ENCODE data around the gene LIG1. TPM values are rescaled to one million over a fixed set of nuclear protein-coding genes. Genes with fewer than 3 reads are reported as not detected.

LIG1 gene
- total RNA-seq, 1 experiment from 2014 or later = 41.3 TPM

GRCh38 chr19:48139053-48139452, 31.1 kb downstream of the LIG1 start:
- intact Hi-C loops (cut with micrococcal nuclease; ENCODE audit: unreplicated experiment) = no loop called here
- in situ Hi-C loops (cut with HindIII; ENCODE audit: low pct_unique_long_range_greater_than_20kb, low sequenced_read_pairs) = no loop called here
- Histone ChIP-seq H3K36me3 (ENCODE audit: control insufficient read depth, insufficient read depth, low read length) (no peaks in the 10 kb centered on the region), H3K4me3 (ENCODE audit: low read depth in 2 of 2, low read length in 2 of 2) (no peak overlapping the region), H3K27ac (ENCODE audit: low read length) (no peak overlapping the region), H3K9me3 (ENCODE audit: control insufficient read depth, insufficient read depth, low read depth, low read length) (no peaks in the 10 kb centered on the region), H3K27me3 (ENCODE audit: control insufficient read depth, insufficient read depth, low read length) (no peaks in the 10 kb centered on the region), H3K4me1 (ENCODE audit: control insufficient read depth, insufficient read depth, low read length) (no peaks in the 10 kb centered on the region)
- CTCF ChIA-PET = no interaction called here
- POLR2A ChIA-PET = no interaction called here
- TSS peak; percentile 79 for BruUV-seq (replicated peaks)
- no peak for DNase-seq (ENCODE audit: low read depth, low spot score)
- ATAC-seq = no peak
- TF ChIP-seq POLR2AphosphoS5 (IDR thresholded peaks at IDR 0.05; ENCODE audit: low read depth, low read length) (no peak), TCF7L2 (IDR thresholded peaks at IDR 0.05; ENCODE audit: low read depth, low read length) (no peak), REST (IDR thresholded peaks at IDR 0.05; ENCODE audit: insufficient read depth in 1 of 2, low read depth in 2 of 2, low read length in 1 of 2) (no peak), CTCF (IDR thresholded peaks at IDR 0.05) (no peak), SIN3A (IDR thresholded peaks at IDR 0.05; ENCODE audit: borderline replicate concordance, insufficient read depth, low read depth, low read length) (no peak)

GRCh38 chr19:48137411-48137810, 32.7 kb downstream of the LIG1 start:
- in situ Hi-C loops (cut with HindIII; ENCODE audit: low pct_unique_long_range_greater_than_20kb, low sequenced_read_pairs) (no loop called here), intact Hi-C loops (cut with micrococcal nuclease; ENCODE audit: unreplicated experiment) (no loop called here)
- no peaks in the 10 kb centered on the region for H3K27me3 ChIP-seq (ENCODE audit: control insufficient read depth, insufficient read depth, low read length)
- POLR2A ChIA-PET = no interaction called here
- no peaks in the 10 kb centered on the region for H3K4me1 ChIP-seq (ENCODE audit: control insufficient read depth, insufficient read depth, low read length)
- BruUV-seq (replicated peaks) = no TSS peak
- no peaks in the 10 kb centered on the region for H3K36me3 ChIP-seq (ENCODE audit: control insufficient read depth, insufficient read depth, low read length)
- H3K4me3 ChIP-seq (ENCODE audit: low read depth in 2 of 2, low read length in 2 of 2) = no peak overlapping the region
- no peaks in the 10 kb centered on the region for H3K9me3 ChIP-seq (ENCODE audit: control insufficient read depth, insufficient read depth, low read depth, low read length)
- H3K27ac ChIP-seq (ENCODE audit: low read length) = no peak overlapping the region
- CTCF ChIA-PET = no interaction called here
- no peak for ATAC-seq
- no peak for TF ChIP-seq TCF7L2 (IDR thresholded peaks at IDR 0.05; ENCODE audit: low read depth, low read length)
- TF ChIP-seq CTCF (IDR thresholded peaks at IDR 0.05) = no peak
- no peak for TF ChIP-seq SIN3A (IDR thresholded peaks at IDR 0.05; ENCODE audit: borderline replicate concordance, insufficient read depth, low read depth, low read length)
- no peak for TF ChIP-seq POLR2AphosphoS5 (IDR thresholded peaks at IDR 0.05; ENCODE audit: low read depth, low read length)
- TF ChIP-seq REST (IDR thresholded peaks at IDR 0.05; ENCODE audit: insufficient read depth in 1 of 2, low read depth in 2 of 2, low read length in 1 of 2) = no peak
- no peak for DNase-seq (ENCODE audit: low read depth, low spot score)

Data from Panc1 (cell line).